K562 treated with DMSO at 1 percent for 48 hours (cell line): Measurements from ENCODE around the gene ZNF337. TPM values are rescaled to one million over a fixed set of nuclear protein-coding genes. Genes with fewer than 3 reads are reported as not detected.

Experiments
- total RNA-seq: library from RNA; unstranded; fragments of 300-600 nt; gene quantifications from 2 replicates; pipeline ENCODE4 v1.2.3, GENCODE V29; 2022; ENCODE audit warnings: low replicate concordance; ENCODE audit errors: extremely low read depth

The ZNF337 gene
- total RNA-seq, result not detected in 2 replicates

GRCh38 chr20:25696371-25697131 is at the start of gene ZNF337:
Gene ZNF337, minus strand, starts transcription at chr20:25696853. Its CDS starts 10,436 bp downstream, at chr20:25686417.

Other genes with a start within 250 kb of the ZNF337 start
- not detected in 2 replicates for gene NINL, start 111.3 kb downstream of the ZNF337 start, total RNA-seq
- gene NANP, start 72.8 kb downstream of the ZNF337 start, total RNA-seq, result not detected in 2 replicates